T-helper 1 cell treated with Interleukin-12 subunit alpha and Interleukin-12 subunit beta and Interleukin-4 antibody, amounts not matched to agents 30 μg/mL and 1 μg/mL, for 36 hours (primary cell): ENCODE measurements around the gene NSMCE1.
"Not testable (repeated sequence)": the region's sequence is repeated elsewhere in the genome, so short reads cannot be mapped to it uniquely, and the experiment has no call there.

Experiments used
- H3K27ac Mint-ChIP-seq: one replicate; pipeline ENCODE4 v1.8.0; 2021; ENCODE audit warnings: mild to moderate bottlenecking, mixed read lengths
- H3K27me3 Mint-ChIP-seq: one replicate; pipeline ENCODE4 v1.8.0; 2021; ENCODE audit warnings: low read depth, mixed read lengths
- H3K36me3 Mint-ChIP-seq: one replicate; pipeline ENCODE4 v1.8.0; 2021; ENCODE audit warnings: low read depth, mixed read lengths
- H3K4me1 Mint-ChIP-seq: one replicate; pipeline ENCODE4 v1.8.0; 2021; ENCODE audit warnings: low read depth, mixed read lengths
- H3K4me3 Mint-ChIP-seq: one replicate; pipeline ENCODE4 v1.8.0; 2021; ENCODE audit warnings: mild to moderate bottlenecking, moderate library complexity, mixed read lengths
- H3K9me3 Mint-ChIP-seq: one replicate; pipeline ENCODE4 v1.8.0; 2021; ENCODE audit warnings: mixed read lengths

NSMCE1 gene

DNA sequence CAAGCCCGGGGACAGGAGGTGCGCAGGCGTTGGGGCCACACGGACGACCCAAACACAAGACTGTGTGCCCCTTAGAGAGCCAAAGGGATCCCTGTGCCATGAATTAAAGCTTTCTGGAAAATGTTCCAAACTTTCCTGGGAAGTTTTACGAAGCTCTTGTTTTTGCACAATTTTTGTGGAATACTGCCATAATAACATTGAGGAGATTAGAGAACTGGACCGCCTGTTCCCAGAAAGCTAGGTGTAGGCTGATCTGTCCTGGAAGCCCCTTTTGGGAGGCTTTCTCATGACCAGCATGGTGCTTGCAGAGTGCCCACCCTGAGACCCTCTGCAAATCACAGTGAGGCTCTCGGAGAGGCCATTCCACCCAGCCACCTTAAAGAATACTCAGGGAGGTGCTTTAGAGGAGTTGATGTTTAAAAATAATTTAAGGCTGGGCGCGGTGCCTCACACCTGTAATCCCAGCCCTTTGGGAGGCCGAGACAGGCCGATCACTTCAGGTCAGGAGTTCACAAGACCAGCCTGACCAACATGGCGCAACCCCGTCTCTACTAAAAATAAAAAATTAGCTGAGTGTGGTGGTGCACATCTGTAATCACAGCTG lies 64.2 kb downstream of the NSMCE1 start:
- Mint-ChIP-seq H3K27me3 (no peaks in the 10 kb centered on the region), H3K9me3 (peaks cover 4% of the 10 kb centered on the region), H3K27ac (peak overlapping the region; percentile 99), H3K4me1 (peaks cover 45% of the 10 kb centered on the region), H3K4me3 (peak overlapping the region; percentile 98), H3K36me3 (peaks cover 6% of the 10 kb centered on the region)

DNA sequence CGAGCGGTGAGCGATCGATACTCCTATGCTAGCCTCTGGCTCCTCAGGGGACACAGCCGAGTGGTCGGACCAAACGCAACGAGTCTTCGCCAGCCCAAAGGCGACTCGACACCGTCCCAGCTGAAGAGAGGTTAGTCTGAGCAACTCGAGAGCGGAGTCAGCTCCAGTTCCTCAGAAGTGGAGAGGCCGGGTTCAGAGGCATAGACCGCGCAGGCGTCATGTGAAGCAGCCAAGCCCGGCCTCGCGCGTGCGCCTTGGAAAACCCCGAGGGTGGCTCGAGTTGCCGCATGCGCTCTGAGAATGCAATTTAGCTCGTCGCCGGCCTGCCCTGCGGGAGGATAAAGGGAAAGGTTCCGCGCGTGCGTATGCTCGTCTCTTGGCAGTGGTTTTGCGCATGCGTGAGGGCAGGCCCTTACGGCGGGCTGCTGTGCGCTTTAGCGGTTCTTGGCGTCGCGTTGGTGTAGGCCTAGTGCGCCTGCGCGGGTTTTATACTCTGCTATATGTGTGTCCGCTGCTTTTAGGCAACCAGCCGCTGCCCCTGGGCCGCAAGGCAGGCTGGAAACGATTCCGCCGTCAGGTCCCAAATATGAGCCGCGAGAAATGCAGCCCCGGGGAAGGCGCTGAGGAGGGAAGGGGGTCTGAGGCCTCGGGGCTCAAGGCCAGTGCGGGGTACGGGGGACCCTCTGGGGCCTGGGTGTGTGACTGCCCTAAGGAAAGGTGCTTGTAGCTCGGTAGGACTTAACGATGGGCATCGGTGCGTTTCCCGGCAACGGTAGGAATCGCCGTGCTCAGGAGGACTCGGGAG lies 64.9 kb downstream of the NSMCE1 start, which contains the start of gene KDM8:
TSS of gene KDM8 (plus strand) at position 20 of the 805 bp plus-strand sequence. CDS start 6,598 bp downstream, outside the sequence.
- Mint-ChIP-seq H3K36me3 (peaks cover 10% of the 10 kb centered on the region), H3K4me1 (peaks cover 51% of the 10 kb centered on the region), H3K27me3 (no peaks in the 10 kb centered on the region), H3K9me3 (peaks cover 8% of the 10 kb centered on the region), H3K4me3 (peak within 1 kb of the TSS; percentile 98), H3K27ac (peak within 1 kb of the TSS; percentile 99)

DNA sequence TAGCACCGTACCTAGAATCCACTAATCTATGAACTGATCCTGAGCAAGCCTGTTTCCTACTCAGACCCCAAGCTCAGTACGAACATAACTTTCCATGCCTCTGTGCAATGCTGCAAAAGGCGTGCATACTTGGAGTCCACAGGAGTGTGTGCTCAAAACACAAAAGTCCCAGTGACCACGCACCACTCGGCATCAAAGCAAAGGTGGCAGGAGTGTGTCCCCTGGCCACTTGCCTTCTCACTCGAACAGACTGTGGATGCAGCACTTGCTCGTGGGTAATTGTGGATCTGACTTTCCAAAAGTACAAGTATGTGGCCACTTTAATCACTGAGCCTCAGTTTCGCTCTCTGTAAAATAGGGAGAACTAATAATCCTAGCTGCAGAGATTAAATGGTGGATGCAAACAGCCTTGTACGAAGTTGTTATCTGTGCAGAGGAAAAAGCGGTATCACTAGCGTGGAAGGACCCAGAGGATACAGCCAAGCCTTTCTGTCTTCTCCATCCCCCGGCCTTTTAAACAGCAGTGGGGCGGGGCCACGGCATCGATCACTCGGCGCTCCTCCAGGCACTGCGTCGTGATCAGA lies 65.6 kb downstream of the NSMCE1 start:
- Mint-ChIP-seq H3K4me3 (peak overlapping the region; percentile 98), H3K27ac (peak overlapping the region; percentile 99), H3K4me1 (peaks cover 57% of the 10 kb centered on the region), H3K9me3 (peaks cover 8% of the 10 kb centered on the region), H3K27me3 (no peaks in the 10 kb centered on the region), H3K36me3 (peaks cover 10% of the 10 kb centered on the region)

DNA sequence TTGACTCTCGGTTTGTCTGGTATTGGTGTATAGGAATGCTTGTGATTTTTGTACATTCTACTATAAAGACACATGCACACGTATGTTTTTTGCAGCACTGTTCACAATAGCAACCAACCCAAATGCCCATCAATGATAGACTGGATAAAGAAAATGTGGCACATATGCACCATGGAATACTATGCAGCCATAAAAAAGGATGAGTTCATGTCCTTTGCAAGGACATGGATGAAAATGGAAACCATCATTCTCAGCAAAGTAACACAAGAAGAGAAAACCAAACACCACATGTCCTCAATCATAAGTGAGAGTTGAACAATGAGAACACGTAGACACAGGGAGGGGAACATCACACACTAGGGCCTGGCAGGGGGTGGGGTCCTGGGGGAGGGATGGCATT lies 67.7 kb downstream of the NSMCE1 start:
- not testable (repeated sequence) for H3K9me3 Mint-ChIP-seq, H3K4me3 Mint-ChIP-seq, H3K27me3 Mint-ChIP-seq
- Mint-ChIP-seq H3K36me3 (peaks cover 13% of the 10 kb centered on the region), H3K4me1 (peaks cover 68% of the 10 kb centered on the region), H3K27ac (peak overlapping the region; percentile 93)

DNA sequence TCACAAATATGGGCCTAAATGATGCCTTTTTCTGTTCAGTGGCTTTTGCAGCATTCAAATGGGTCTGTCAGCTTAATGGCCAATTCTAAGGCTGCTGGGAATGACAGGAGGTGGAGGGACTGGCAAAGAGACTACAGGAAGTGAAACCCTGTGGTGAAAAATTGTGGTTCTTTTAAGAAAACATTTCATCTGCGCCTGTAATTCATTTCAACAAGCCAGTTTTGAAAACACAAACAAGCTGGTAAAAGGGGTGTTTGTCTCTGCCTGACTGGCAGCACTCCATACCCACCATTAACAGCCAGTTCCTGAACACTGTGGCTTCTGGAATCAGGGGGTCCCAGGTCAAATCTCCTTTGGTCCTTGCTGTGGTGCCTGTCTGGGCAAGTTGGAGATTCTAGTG lies 68.8 kb downstream of the NSMCE1 start:
- H3K27me3 Mint-ChIP-seq, result no peaks in the 10 kb centered on the region
- peak overlapping the region; percentile 33 for H3K4me3 Mint-ChIP-seq
- peaks cover 20% of the 10 kb centered on the region for H3K9me3 Mint-ChIP-seq

DNA sequence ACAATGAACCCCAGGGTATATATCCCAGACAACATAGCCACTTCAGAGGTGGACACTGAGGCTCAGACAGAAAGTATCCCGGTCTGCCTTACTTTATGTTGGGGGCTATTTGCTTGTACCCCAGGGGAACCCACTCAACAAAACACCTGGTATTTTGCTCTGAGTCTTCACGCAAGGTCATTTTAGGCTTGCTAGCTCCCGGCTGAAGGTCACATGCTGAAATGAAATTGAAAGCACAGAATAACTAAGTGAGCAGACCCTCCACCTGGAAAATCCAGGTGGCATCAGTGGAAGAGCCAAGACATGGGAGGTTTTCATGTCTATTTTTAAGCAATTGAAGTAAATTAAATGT lies 69.4 kb downstream of the NSMCE1 start:
- Mint-ChIP-seq H3K4me3 (no peak overlapping the region), H3K27ac (peak overlapping the region; percentile 61), H3K4me1 (peaks cover 70% of the 10 kb centered on the region)

More for the DNA sequence above, 68.8 kb downstream of the NSMCE1 start:
- Mint-ChIP-seq H3K27ac (peak overlapping the region; percentile 93), H3K4me1 (peaks cover 73% of the 10 kb centered on the region), H3K36me3 (peaks cover 18% of the 10 kb centered on the region)

DNA sequence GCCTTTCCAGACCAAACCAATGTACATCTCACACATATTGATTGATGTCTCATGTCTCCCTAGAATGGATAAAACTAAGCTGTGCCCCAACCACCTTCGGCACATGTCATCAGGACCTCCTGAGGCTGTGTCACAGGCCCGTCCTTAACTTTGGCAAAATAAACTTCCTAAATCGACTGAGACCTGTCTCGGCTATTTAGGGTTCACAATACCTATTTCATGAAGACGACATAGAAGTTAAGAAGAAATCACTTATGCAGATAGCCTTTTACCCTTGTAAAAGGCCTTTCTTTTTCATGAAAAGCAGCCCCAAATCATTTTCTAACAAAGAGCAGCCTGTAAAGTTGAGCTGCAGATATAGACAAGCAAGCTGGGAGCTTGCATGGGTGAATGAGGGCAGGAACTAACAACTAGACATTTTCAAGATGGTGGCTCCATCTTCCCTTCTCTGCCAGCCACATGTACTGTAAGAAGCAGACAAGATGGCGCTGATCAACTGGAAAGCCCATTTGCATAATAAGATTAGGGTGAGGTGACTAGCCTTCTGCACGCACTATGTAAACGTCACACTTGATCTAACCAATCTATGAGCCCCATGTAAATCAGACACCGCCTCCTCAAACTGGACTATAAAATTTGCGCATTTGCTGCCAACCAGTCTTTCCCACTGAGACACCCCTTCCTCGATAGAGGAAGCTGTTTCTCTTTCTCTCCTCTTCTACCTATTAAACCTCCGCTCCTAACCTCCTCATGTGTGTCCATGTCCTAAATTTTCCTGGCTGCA lies 69.9 kb downstream of the NSMCE1 start:
- Mint-ChIP-seq H3K27ac (peak overlapping the region; percentile 61), H3K9me3 (peaks cover 27% of the 10 kb centered on the region), H3K36me3 (peaks cover 15% of the 10 kb centered on the region), H3K27me3 (no peaks in the 10 kb centered on the region), H3K4me1 (peaks cover 67% of the 10 kb centered on the region), H3K4me3 (no peak overlapping the region)

More for the DNA sequence above, 69.4 kb downstream of the NSMCE1 start:
- Mint-ChIP-seq H3K27me3 (no peaks in the 10 kb centered on the region), H3K36me3 (peaks cover 16% of the 10 kb centered on the region), H3K9me3 (peaks cover 25% of the 10 kb centered on the region)

DNA sequence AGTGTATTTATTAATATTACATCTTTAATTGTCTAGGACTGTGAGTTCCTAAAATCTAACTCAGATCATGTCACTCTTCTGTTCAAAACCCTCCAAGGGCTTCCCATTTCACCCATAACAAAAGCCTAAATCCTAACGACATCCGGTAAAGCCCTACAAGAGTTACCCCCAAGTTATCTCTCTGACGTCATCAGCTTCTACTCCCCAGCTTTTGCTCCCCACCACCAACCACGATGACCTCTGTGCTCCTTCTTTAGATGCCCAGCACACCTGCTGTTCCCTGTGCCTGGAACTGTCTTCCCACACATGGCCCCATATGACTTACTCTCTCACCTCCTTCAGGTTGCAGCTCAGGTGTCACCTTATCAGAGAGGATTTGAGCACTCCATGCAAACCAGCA lies 71.6 kb downstream of the NSMCE1 start:
- Mint-ChIP-seq H3K27me3 (no peaks in the 10 kb centered on the region), H3K4me3 (peak overlapping the region; percentile 27), H3K9me3 (peaks cover 27% of the 10 kb centered on the region), H3K36me3 (peaks cover 15% of the 10 kb centered on the region), H3K27ac (peak overlapping the region; percentile 61), H3K4me1 (peaks cover 54% of the 10 kb centered on the region)

DNA sequence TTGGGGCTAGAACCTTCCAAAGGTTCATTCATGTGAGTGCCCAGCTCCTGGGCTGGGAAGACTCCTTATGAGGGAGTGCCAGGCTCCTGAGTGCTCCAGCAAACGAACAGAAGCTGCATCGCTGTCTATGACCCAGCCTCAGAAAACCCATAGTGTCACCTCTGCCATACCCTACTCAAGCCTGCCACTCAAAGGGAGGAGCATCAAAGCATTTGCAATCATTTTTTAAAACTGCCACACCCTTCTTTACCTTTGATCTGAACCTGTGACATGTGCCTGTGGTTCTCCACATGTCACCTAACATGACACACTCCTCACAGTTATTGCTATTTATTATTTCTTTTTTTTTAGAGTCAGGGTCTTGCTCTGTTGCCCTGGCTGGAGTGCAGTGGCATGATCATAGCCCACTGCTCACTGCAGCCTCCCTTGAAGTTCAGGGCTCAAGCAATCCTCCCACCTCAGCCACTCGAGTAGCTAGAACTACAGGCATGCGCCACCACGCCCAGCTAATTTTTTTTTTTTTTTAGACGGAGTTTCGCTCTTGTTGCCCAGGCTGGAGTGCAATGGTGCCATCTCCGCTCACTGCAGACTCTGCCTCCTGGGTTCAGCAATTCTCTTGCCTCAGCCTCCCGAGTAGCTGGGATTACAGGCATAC lies 72.5 kb downstream of the NSMCE1 start:
- Mint-ChIP-seq H3K4me3 (peak overlapping the region; percentile 58), H3K4me1 (peaks cover 49% of the 10 kb centered on the region), H3K36me3 (peaks cover 15% of the 10 kb centered on the region), H3K27me3 (no peaks in the 10 kb centered on the region), H3K27ac (peak overlapping the region; percentile 72), H3K9me3 (peaks cover 27% of the 10 kb centered on the region)

DNA sequence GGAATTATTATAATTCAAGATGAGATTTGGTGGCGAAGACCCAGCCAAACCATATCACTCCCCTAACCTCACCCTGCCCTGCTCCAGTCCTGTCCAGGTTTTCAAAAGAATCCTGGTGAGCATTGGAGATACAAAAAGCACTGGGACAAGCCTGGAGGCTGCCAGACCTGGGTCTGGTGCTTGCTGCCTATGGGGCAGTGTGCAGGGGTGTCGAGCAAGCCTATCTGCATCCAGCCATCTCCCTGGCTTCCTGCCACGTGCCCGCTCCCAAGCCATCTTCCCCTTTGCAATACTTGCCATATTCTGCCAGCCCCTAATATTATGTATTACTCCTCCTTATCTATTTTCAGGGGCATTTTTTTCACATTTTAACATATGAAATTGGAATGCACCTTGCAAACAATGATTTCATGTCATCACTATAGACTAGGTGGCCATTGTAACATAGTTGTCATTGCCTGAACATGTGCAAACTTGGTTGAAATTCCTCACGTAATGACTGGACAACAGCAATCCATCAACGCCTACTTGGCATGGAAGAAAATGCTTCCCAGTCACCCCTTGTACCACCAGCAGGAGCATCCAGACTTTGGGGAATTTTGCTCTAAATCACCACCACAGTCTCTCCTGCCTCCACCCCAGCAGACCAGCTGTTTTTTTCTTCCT lies 73.4 kb downstream of the NSMCE1 start:
- no peak overlapping the region for H3K27ac Mint-ChIP-seq

DNA sequence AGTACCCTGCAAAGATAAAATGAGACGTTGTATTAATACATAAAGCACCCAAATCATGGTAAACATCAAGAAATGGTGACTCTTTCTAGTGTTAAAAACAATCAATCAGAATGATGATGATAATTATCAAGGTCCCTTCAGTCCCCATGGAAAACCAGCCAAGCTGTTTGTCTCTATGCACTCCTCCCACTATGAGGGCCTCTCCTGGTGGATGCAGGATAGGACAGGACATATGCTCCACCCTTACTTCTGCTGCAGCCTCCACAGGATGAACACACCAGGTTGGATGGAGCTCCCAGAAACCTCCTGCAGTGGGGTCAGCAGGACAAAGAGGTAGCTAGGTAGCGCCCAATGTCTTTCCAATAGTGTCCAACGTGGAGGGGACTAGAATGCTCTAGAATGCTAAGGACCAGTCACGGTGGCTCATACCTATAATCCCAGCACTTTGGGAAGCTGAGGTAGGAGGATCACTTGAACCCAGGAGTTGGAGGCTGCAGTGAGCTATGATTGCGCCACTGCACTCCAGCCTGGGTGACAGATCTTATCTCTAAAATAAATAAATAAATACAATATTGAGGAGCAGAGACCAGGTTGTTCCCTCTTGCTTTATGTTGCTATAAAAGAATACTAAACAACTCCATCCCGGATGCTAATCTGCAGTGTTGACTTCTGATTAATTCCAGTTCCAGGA lies 75.1 kb downstream of the NSMCE1 start:
- Mint-ChIP-seq H3K4me3 (no peak overlapping the region), H3K27me3 (no peaks in the 10 kb centered on the region), H3K27ac (no peak overlapping the region), H3K9me3 (peaks cover 19% of the 10 kb centered on the region), H3K36me3 (peaks cover 8% of the 10 kb centered on the region), H3K4me1 (peaks cover 25% of the 10 kb centered on the region)

More for the DNA sequence above, 73.4 kb downstream of the NSMCE1 start:
- peaks cover 22% of the 10 kb centered on the region for H3K9me3 Mint-ChIP-seq
- H3K4me1 Mint-ChIP-seq, result peaks cover 40% of the 10 kb centered on the region
- no peaks in the 10 kb centered on the region for H3K27me3 Mint-ChIP-seq
- peaks cover 12% of the 10 kb centered on the region for H3K36me3 Mint-ChIP-seq
- H3K4me3 Mint-ChIP-seq, result no peak overlapping the region

DNA sequence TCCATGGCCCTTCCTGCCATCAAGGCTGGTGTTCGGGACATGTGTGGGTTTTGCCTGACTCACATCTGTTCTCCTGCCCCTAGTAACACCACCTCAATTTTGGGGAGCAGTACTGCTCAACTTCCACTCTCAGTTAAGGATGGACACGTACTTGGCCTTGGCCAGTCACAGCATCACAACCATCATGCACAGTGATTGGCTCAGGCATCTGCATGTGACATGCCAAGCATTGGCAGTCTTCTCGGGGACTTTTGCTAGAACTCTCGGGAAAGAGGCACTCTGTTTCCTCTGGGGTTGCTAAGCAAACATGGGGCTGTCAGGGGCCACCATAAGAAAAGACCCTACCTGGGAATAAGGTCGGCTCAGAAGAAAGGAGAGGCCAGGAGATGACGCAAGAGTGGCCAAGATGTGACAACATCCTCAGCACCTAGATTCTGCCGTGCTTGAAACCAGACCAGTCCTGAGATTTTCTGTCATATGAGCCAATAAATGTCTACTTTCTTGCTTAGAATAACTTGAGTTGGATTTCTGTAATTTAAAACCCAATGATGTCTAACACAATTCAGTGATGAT lies 77.1 kb downstream of the NSMCE1 start:
- Mint-ChIP-seq H3K4me3 (no peak overlapping the region), H3K27ac (no peak overlapping the region)

More for the DNA sequence above, 77.1 kb downstream of the NSMCE1 start:
- Mint-ChIP-seq H3K27me3 (no peaks in the 10 kb centered on the region), H3K4me1 (peaks cover 12% of the 10 kb centered on the region), H3K9me3 (peaks cover 19% of the 10 kb centered on the region), H3K36me3 (peaks cover 4% of the 10 kb centered on the region)
